ENCODE results near the gene LRRC43. TPM values are rescaled to one million over a fixed set of nuclear protein-coding genes. Genes with fewer than 3 reads are reported as not detected.

Gene LRRC43
- total and polyA plus RNA-seq, 2 of the 4 experiments (the other 2 are of a cell fraction) = 0.26 to 0.36 TPM

GRCh38 chr12:122152754-122153153 is 30.2 kb upstream of the LRRC43 start:
- H3K9me1 ChIP-seq (ENCODE audit: insufficient read depth, low read length) = peaks cover 5% of the 10 kb centered on the region; the same call in 1 of the 2 replicates
- H3K4me3 ChIP-seq (ENCODE audit: insufficient read depth, low read depth, low read length) = no peak overlapping the region
- H2AFZ ChIP-seq (replicated peaks; ENCODE audit: low read length, poor library complexity) = no peak overlapping the region
- H3K4me2 ChIP-seq (ENCODE audit: low read depth, low read length) = no peak overlapping the region
- no peak overlapping the region for H2AK5ac ChIP-seq (ENCODE audit: low read depth, low read length)
- no peak overlapping the region for H2BK5ac ChIP-seq (ENCODE audit: low read depth, low read length, poor library complexity, severe bottlenecking)
- TF ChIP-seq CTCF (conservative IDR thresholded peaks at IDR 0.05; ENCODE audit: low read depth, low read length) (no peak), ELK1 (IDR thresholded peaks at IDR 0.05; ENCODE audit: borderline replicate concordance, low read depth, low read length) (no peak), MAFK (IDR thresholded peaks at IDR 0.05; ENCODE audit: low read depth, low read length) (no peak), MAZ (IDR thresholded peaks at IDR 0.05; ENCODE audit: borderline replicate concordance, low read depth, low read length) (no peak), RCOR1 (IDR thresholded peaks at IDR 0.05; ENCODE audit: insufficient replicate concordance, low read length) (no peak), FOS (IDR thresholded peaks at IDR 0.05; ENCODE audit: low read depth, low read length) (no peak), RAD21 (IDR thresholded peaks at IDR 0.05; ENCODE audit: low read length) (no peak), POLR2A (IDR thresholded peaks at IDR 0.05; ENCODE audit: low read depth, low read length) (no peak), MXI1 (IDR thresholded peaks at IDR 0.05; ENCODE audit: borderline replicate concordance, low read depth, low read length) (no peak), RFX5 (IDR thresholded peaks at IDR 0.05; ENCODE audit: low read depth, low read length) (no peak), SMC3 (IDR thresholded peaks at IDR 0.05; ENCODE audit: low read depth, low read length) (no peak), USF2 (IDR thresholded peaks at IDR 0.05; ENCODE audit: low read depth, low read length) (no peak)
- intact Hi-C loops (cut with micrococcal nuclease) (no loop called here), dilution Hi-C loops (cut with HindIII; ENCODE audit: low sequenced_read_pairs, unreplicated experiment) (no loop called here), in situ Hi-C loops (cut with MboI; ENCODE audit: low sequenced_read_pairs) (no loop called here)
- H2AK9ac ChIP-seq (replicated peaks; ENCODE audit: low read depth, low read length, poor library complexity) = no peak overlapping the region
- H3K27me3 ChIP-seq (ENCODE audit: control insufficient read depth, insufficient read depth, low read length) = peaks cover 5% of the 10 kb centered on the region
- no peak overlapping the region for H2BK120ac ChIP-seq (ENCODE audit: low read depth, low read length)
- no peak overlapping the region for H4K5ac ChIP-seq (ENCODE audit: low read depth, low read length)
- DNase-seq = no peak
- H2BK15ac ChIP-seq (ENCODE audit: low read depth, low read length) = no peak overlapping the region
- no peaks in the 10 kb centered on the region for H3K36me3 ChIP-seq (ENCODE audit: control insufficient read depth, insufficient read depth, low read length)
- H3K9me3 ChIP-seq (ENCODE audit: control insufficient read depth, insufficient read depth, low read length) = no peaks in the 10 kb centered on the region
- ChIA-PET POLR2A (ENCODE audit: unreplicated experiment) (no interaction called here), CTCF (no interaction called here)
- H3K14ac ChIP-seq (replicated peaks; ENCODE audit: low read depth, low read length) = no peak overlapping the region
- H3K79me1 ChIP-seq (ENCODE audit: low read depth in 1 of 2, low read length in 2 of 2) = no peaks in the 10 kb centered on the region
- 81% methylated on average over 6 of the region's 9 CpGs; no CpG with 5 or more reads in 1 of the 2 experiments for WGBS, 2 experiments (ENCODE audit: extremely low coverage in 2 of 2, insufficient read length in 1 of 2)
- no peak overlapping the region for H3K4ac ChIP-seq (ENCODE audit: low read depth, low read length)
- H2BK20ac ChIP-seq (ENCODE audit: low read depth, low read length) = no peak overlapping the region
- H4K8ac ChIP-seq (ENCODE audit: low read depth in 2 of 2, low read length in 2 of 2) = no peak overlapping the region
- ATAC-seq (ENCODE audit: low read depth) = no peak
- H3K4me1 ChIP-seq (ENCODE audit: control insufficient read depth, insufficient read depth, low read length) = peaks cover 2% of the 10 kb centered on the region; the same call in 1 of the 2 replicates
- H3K9ac ChIP-seq (ENCODE audit: low read depth, low read length) = no peak overlapping the region
- H4K20me1 ChIP-seq (ENCODE audit: insufficient read depth, low read length) = no peaks in the 10 kb centered on the region; the same call in none of the 2 replicates
- no peak overlapping the region for H3K56ac ChIP-seq (ENCODE audit: extremely low read depth, insufficient read depth, low read length)
- no peak overlapping the region for H4K91ac ChIP-seq (ENCODE audit: insufficient read depth, low read depth, low read length)
- H3K23ac ChIP-seq (ENCODE audit: low read depth, low read length) = no peak overlapping the region
- no TSS peak for BruUV-seq (replicated peaks)
- no peak overlapping the region for H3K18ac ChIP-seq (ENCODE audit: low read depth, low read length)
- H3K27ac ChIP-seq (ENCODE audit: insufficient read depth, low read length) = no peak overlapping the region

All from IMR-90 (cell line).